ENCODE data around the gene LRRC14B. TPM values are rescaled to one million over a fixed set of nuclear protein-coding genes. Genes with fewer than 3 reads are reported as not detected.

The LRRC14B gene
- polyA plus RNA-seq, 1 of the 3 experiments (the other 2 are of a cell fraction), result not detected

- Histone ChIP-seq H3K79me2 (ENCODE audit: insufficient read depth) (no peaks in the 10 kb centered on the region), H3K4me1 (ENCODE audit: control insufficient read depth in 1 of 2, insufficient read depth in 2 of 2, low read depth in 1 of 2, low read length in 1 of 2) (peaks cover 0 to 23% of the 10 kb centered on the region in 2 experiments; a peak in 1 of 4 replicates), H3K9me2 (no peaks in the 10 kb centered on the region), H3K9me3 (no peaks in the 10 kb centered on the region), H3K27me3 (ENCODE audit: insufficient read depth) (no peaks in the 10 kb centered on the region), H3K4me3 (ENCODE audit: low read depth in 2 of 2, low read length in 1 of 2) (no peak overlapping the region), H3K4me2 (no peak overlapping the region), H3K36me3 (replicated peaks in 1 of 2; ENCODE audit: control insufficient read depth in 1 of 2, insufficient read depth in 2 of 2, low read length in 1 of 2) (no peaks in the 10 kb centered on the region), H2AFZ (ENCODE audit: low read depth) (no peak overlapping the region), H3F3A (replicated peaks; ENCODE audit: insufficient read depth) (no peaks in the 10 kb centered on the region), H3K27ac (ENCODE audit: low read depth in 2 of 2, low read length in 1 of 2) (no peak overlapping the region), H3K9ac (no peak overlapping the region), H4K20me1 (ENCODE audit: insufficient read depth) (no peaks in the 10 kb centered on the region)
- ChIA-PET CTCF (interaction anchor here (1.5 kb wide), 1 partner anchor 17 kb away, joined by 3 read pairs; no protein-coding TSS in a partner anchor), POLR2A (no interaction called here)
- no peak for DNase-seq
- no peak for TF ChIP-seq REST (IDR thresholded peaks at IDR 0.05; ENCODE audit: low read depth, low read length)
- no peak for TF ChIP-seq ELF1 (IDR thresholded peaks at IDR 0.05)
- TF ChIP-seq PBX3 (IDR thresholded peaks at IDR 0.05), result no peak
- TF ChIP-seq SIN3A (IDR thresholded peaks at IDR 0.05; ENCODE audit: borderline replicate concordance, low read depth, low read length), result no peak
- no peak for TF ChIP-seq NFIC (IDR thresholded peaks at IDR 0.05; ENCODE audit: borderline replicate concordance)
- TF ChIP-seq NRF1 (IDR thresholded peaks at IDR 0.05; ENCODE audit: low read depth, low read length), result no peak
- TF ChIP-seq TEAD4 (IDR thresholded peaks at IDR 0.05; ENCODE audit: borderline replicate concordance, insufficient read depth), result no peak
- WGBS (ENCODE audit: low lambda C conversion rate), result 74% methylated on average over 5 of the region's 23 CpGs
Measured at GRCh38 chr5:171801-172331, 19.4 kb upstream of the LRRC14B start.

GRCh38 chr5:172421-172820 is 18.9 kb upstream of the LRRC14B start:
- H3K9ac ChIP-seq, result no peak overlapping the region
- H2AFZ ChIP-seq (ENCODE audit: low read depth), result no peak overlapping the region
- no peaks in the 10 kb centered on the region for H3F3A ChIP-seq (replicated peaks; ENCODE audit: insufficient read depth)
- H3K36me3 ChIP-seq (replicated peaks in 1 of 2; ENCODE audit: control insufficient read depth in 1 of 2, insufficient read depth in 2 of 2, low read length in 1 of 2), result no peaks in the 10 kb centered on the region
- H3K4me3 ChIP-seq (ENCODE audit: low read depth in 2 of 2, low read length in 1 of 2), result no peak overlapping the region
- H3K9me2 ChIP-seq, result no peaks in the 10 kb centered on the region
- CTCF ChIA-PET, result interaction anchor here (1.5 kb wide), 1 partner anchor 16 kb away, joined by 3 read pairs; no protein-coding TSS in a partner anchor
- H3K4me2 ChIP-seq, result no peak overlapping the region
- H4K20me1 ChIP-seq (ENCODE audit: insufficient read depth), result no peaks in the 10 kb centered on the region
- POLR2A ChIA-PET, result no interaction called here
- no peak for DNase-seq
- no peaks in the 10 kb centered on the region for H3K9me3 ChIP-seq
- H3K27me3 ChIP-seq (ENCODE audit: insufficient read depth), result peaks cover under 1% of the 10 kb centered on the region; the same call in 1 of the 2 replicates
- H3K27ac ChIP-seq (ENCODE audit: low read depth in 2 of 2, low read length in 1 of 2), result no peak overlapping the region
- 73% methylated on average over 9 of the region's 13 CpGs for WGBS (ENCODE audit: low lambda C conversion rate)
- peaks cover 0 to 19% of the 10 kb centered on the region in 2 experiments; a peak in 1 of 4 replicates for H3K4me1 ChIP-seq (ENCODE audit: control insufficient read depth in 1 of 2, insufficient read depth in 2 of 2, low read depth in 1 of 2, low read length in 1 of 2)
- H3K79me2 ChIP-seq (ENCODE audit: insufficient read depth), result no peaks in the 10 kb centered on the region
- TF ChIP-seq REST (IDR thresholded peaks at IDR 0.05; ENCODE audit: low read depth, low read length) (no peak), MXI1 (IDR thresholded peaks at IDR 0.05; ENCODE audit: low read depth, low read length) (no peak), GABPA (IDR thresholded peaks at IDR 0.05; ENCODE audit: low read depth) (no peak), FOXJ3 (CRISPR knock-in tag; IDR thresholded peaks at IDR 0.05) (no peak), GATA2 (CRISPR knock-in tag; IDR thresholded peaks at IDR 0.05) (no peak), CHD2 (IDR thresholded peaks at IDR 0.05; ENCODE audit: low read length, partially characterized antibody) (no peak), YY1 (IDR thresholded peaks at IDR 0.05; ENCODE audit: low read depth) (no peak), FOXM1 (IDR thresholded peaks at IDR 0.05; ENCODE audit: low read depth) (no peak), FOSL2 (IDR thresholded peaks at IDR 0.05; ENCODE audit: borderline replicate concordance, low read depth) (no peak), ELF1 (IDR thresholded peaks at IDR 0.05) (no peak), RXRA (IDR thresholded peaks at IDR 0.05; ENCODE audit: borderline replicate concordance, low read depth) (no peak), USF1 (IDR thresholded peaks at IDR 0.05; ENCODE audit: borderline replicate concordance, low read depth) (no peak)
